ENCODE measurements around the gene XNDC1N.

The XNDC1N gene

GRCh38 chr11:71927820-71928736, at the start of gene XNDC1N:
XNDC1N (minus strand) TSS chr11:71928594; CDS start chr11:71923353, 5,241 bp downstream.
- DNase-seq (ENCODE audit: extremely low read depth in 1 of 2, low read depth in 1 of 2) = peak; percentile 47 to 70

GRCh38 chr11:71977743-71978418, 49.5 kb upstream of the XNDC1N start:
- no peak for DNase-seq (ENCODE audit: extremely low read depth in 1 of 2, low read depth in 1 of 2)

GRCh38 chr11:71977090-71977489, 48.7 kb upstream of the XNDC1N start:
- no peak for DNase-seq (ENCODE audit: extremely low read depth in 1 of 2, low read depth in 1 of 2)

- DNase-seq (ENCODE audit: extremely low read depth in 1 of 2, low read depth in 1 of 2) = no peak
Observed at GRCh38 chr11:71976551-71976950, 48.2 kb upstream of the XNDC1N start.

- no peak for DNase-seq (ENCODE audit: extremely low read depth in 1 of 2, low read depth in 1 of 2)
Observed at GRCh38 chr11:71971680-71972079, 43.3 kb upstream of the XNDC1N start.

GRCh38 chr11:71964641-71965040, 36.2 kb upstream of the XNDC1N start:
- no peak for DNase-seq (ENCODE audit: extremely low read depth in 1 of 2, low read depth in 1 of 2)

GRCh38 chr11:71963468-71963867, 35.1 kb upstream of the XNDC1N start:
- no peak for DNase-seq (ENCODE audit: extremely low read depth in 1 of 2, low read depth in 1 of 2)

- no peak for DNase-seq (ENCODE audit: extremely low read depth in 1 of 2, low read depth in 1 of 2)
Observed at GRCh38 chr11:71962428-71963038, 34.1 kb upstream of the XNDC1N start.

- no peak for DNase-seq (ENCODE audit: extremely low read depth in 1 of 2, low read depth in 1 of 2)
Observed at GRCh38 chr11:71955898-71956456, 27.6 kb upstream of the XNDC1N start.

- no peak for DNase-seq (ENCODE audit: extremely low read depth in 1 of 2, low read depth in 1 of 2)
Observed at GRCh38 chr11:71951741-71952310, 23.4 kb upstream of the XNDC1N start.

- no peak for DNase-seq (ENCODE audit: extremely low read depth in 1 of 2, low read depth in 1 of 2)
Observed at GRCh38 chr11:71949034-71949433, 20.6 kb upstream of the XNDC1N start.

GRCh38 chr11:71948314-71949027, 20.1 kb upstream of the XNDC1N start:
- no peak for DNase-seq (ENCODE audit: extremely low read depth in 1 of 2, low read depth in 1 of 2)

- no peak for DNase-seq (ENCODE audit: extremely low read depth in 1 of 2, low read depth in 1 of 2)
Observed at GRCh38 chr11:71947498-71947897, 19.1 kb upstream of the XNDC1N start.

- DNase-seq (ENCODE audit: extremely low read depth in 1 of 2, low read depth in 1 of 2) = no peak
Observed at GRCh38 chr11:71946144-71946571, 17.8 kb upstream of the XNDC1N start.

- DNase-seq (ENCODE audit: extremely low read depth in 1 of 2, low read depth in 1 of 2) = no peak
Observed at GRCh38 chr11:71940561-71941219, 12.3 kb upstream of the XNDC1N start.

GRCh38 chr11:71937826-71938225, 9.4 kb upstream of the XNDC1N start:
- DNase-seq (ENCODE audit: extremely low read depth in 1 of 2, low read depth in 1 of 2) = no peak

- DNase-seq (ENCODE audit: extremely low read depth in 1 of 2, low read depth in 1 of 2) = no peak
Observed at GRCh38 chr11:71936825-71937224, 8.4 kb upstream of the XNDC1N start.

GRCh38 chr11:71935338-71935925, 7.0 kb upstream of the XNDC1N start:
- DNase-seq (ENCODE audit: extremely low read depth in 1 of 2, low read depth in 1 of 2) = no peak

GRCh38 chr11:71934213-71934612, 5.8 kb upstream of the XNDC1N start:
- no peak for DNase-seq (ENCODE audit: extremely low read depth in 1 of 2, low read depth in 1 of 2)

All from stimulated activated CD8-positive, alpha-beta memory T cell treated with anti-CD3 and anti-CD28 coated beads, Interleukin-7, amount 100 ng/mL, for 48 hours (primary cell).